ENCODE data around the gene TBC1D1.
"Not testable (repeated sequence)": the region's sequence is repeated elsewhere in the genome, so short reads cannot be mapped to it uniquely, and the experiment has no call there.

The TBC1D1 gene

GRCh38 chr4:37923089-37923488 is 32.2 kb downstream of the TBC1D1 start:
- DNase-seq (ENCODE audit: low read depth in 2 of 2): not testable (repeated sequence)

DNA sequence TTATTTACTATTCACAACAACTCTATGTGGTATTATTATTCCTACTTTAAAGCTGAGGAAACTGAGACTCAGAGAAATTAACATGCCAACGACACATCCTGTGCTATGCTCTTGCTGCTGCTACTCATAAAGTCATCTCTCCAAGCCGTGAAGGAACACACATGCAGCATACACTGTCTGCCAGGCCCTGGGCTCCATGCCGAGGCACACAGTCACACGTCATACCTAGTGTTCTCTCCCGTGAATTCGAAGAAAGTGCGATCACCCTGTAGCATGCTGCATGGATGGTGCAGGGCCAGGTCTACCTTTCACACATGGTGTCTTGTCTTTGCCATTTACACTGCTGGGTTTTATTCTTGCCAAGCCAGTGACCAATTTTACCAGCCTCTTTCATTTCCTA is 34.1 kb downstream of the TBC1D1 start:
- DNase-seq (ENCODE audit: low read depth in 2 of 2): no peak

DNA sequence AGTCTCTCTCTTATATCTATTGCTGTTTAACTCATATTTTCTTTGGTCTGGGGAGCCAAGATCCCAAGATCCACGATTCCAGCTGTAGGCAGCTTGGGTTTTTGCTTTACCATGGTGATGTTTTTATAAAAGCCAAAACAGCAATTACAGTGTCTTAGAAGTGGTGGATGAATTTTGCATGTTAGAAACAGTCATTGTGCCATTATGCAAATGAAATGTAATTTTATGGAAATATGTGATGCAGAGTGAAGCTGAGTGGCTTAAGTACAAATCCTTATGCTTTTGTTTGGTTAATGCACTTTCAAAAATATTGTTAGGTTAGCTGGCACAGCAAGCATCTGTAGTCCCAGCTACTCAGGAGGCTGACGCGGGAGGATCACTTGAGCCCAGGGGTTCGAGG is 36.5 kb downstream of the TBC1D1 start:
- no peak for DNase-seq (ENCODE audit: low read depth in 2 of 2)

DNA sequence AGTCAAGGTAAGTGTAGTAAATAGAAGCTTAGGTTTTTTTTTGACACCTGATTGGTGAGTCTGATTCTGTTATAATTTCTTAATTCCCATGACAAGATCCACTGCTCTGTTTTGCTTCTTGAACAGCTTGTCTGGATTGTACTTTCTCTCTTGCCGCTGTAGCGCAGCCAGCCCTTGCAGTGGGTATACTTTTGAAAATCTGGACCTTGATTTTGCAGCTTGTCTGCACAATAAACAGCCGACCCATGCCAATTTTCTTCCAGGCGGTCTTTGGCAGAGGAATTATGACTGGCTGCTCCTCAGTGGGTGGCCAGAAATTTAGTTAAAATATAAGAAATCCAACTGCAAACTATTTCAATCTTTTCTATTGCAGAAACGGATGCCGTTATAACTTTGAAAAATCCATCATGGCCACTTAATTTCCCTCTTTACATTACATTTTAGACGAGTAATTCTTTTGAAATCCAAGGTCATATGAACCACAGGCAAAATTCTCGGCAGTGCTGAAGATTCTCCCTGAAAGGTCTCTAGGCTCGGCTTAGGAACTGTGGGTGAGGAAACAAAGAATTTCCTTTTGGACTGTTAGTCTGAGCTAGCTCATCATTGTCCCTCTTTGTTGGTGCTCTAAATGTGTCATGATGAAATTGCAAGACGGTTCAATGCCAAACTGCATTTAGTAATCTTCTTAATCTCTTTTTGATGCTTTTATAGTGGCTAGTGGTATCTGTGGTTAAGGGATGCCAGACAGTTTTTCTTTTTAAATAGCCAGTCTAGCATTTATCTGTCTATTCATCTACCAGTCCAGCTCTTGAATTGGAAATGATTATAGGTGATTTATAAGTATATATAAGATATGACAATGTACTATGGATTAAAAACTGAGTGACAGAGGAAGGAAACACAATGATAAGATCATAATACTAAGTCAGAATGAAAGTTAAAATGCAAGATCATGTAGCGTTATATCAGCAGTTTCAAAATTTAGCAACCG is 37.8 kb downstream of the TBC1D1 start:
- DNase-seq (ENCODE audit: low read depth in 2 of 2): no peak

DNA sequence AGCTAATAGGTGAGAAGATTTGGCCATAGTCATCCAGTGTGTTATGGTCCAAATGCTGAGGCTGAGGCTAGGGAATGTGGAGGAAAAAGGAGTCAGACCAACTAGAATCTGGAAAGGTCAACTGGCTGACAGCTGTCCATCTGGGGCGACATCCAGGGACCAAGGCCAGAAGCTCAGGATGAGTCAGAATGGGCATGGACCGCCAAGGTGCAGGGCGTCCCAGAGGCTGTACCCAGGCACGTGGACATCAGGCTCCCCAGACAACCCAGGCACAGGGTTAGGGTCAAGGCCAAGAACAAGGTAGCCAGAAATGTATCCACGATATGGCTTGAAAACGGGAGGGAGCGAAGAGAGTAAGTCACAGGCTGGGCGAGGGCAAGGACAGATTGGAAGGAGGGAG is 43.2 kb downstream of the TBC1D1 start:
- no peak for DNase-seq (ENCODE audit: low read depth in 2 of 2)

GRCh38 chr4:37934609-37935008 is 43.7 kb downstream of the TBC1D1 start:
- DNase-seq (ENCODE audit: low read depth in 2 of 2): no peak

DNA sequence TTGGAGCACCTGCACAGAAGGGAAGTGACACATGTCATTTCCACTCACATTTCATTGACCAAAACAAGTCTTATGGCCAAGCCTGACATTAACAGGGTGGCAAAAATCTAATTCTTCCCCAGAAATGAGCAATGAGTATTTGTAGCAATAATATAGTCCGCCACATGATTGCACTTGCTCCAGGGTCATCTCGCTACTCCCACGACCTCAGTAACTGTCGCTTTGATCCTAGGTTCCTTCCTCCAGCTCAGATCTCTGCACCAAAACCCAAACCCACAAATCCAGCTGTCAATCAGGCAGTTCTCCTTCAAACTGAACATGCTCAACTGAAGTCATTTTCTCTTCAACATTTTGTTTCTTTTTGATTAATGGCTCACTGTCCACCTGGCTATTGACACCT is 44.1 kb downstream of the TBC1D1 start:
- DNase-seq (ENCODE audit: low read depth in 2 of 2): no peak

DNA sequence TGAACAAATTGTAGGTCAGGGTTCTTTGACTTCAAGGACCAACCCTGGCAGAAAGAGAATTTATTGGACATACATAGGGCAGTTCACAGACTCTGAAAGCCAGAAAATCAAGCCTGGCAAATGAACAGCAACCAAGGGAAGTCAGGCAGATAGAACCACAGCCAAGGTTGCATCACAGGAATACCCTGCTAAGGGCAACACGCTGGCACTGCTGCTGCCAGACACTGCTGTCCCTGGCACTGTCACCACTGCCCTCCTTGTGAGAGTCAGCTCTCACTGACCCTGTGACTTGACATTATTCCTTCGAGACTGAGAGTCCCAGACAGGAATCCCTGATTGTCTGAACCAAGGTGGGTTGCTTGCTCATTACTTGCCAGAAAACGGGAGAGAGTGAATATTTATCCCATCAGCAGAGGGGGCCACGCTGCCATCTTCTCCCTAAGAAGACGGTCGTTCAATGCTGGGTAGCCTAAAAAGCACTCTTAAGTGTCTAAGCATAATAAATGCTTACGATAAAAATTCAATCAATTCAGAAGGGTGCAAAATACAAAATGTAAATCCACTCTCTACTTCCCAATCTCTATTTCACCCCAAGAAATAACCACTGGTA is 46.1 kb downstream of the TBC1D1 start:
- no peak for DNase-seq (ENCODE audit: low read depth in 2 of 2)

DNA sequence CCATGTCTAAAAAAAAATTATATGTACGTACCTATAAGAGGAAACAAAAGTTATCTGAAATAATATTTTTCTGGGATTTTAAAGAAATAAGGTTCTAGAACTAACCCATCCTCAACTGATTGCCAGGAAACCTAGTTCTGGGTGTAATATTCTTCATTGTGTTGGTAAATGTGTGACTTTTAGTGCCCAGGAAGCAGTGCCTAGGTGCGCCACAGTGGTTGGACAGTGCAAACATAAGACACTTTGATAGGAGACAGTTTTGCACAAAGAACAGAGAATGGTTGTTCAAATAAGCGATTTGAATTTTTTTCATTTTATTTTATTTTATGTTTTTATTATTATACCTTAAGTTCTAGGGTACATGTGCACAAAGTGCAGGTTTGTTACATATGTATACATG is 47.3 kb downstream of the TBC1D1 start:
- DNase-seq (ENCODE audit: low read depth in 2 of 2): no peak

GRCh38 chr4:37946503-37947179 is 55.8 kb downstream of the TBC1D1 start:
- DNase-seq (ENCODE audit: low read depth in 2 of 2): no peak

GRCh38 chr4:37948542-37948941 is 57.7 kb downstream of the TBC1D1 start:
- no peak for DNase-seq (ENCODE audit: low read depth in 2 of 2)

- no peak for DNase-seq (ENCODE audit: low read depth in 2 of 2)
These were observed 58.9 kb downstream of the TBC1D1 start for GRCh38 chr4:37949636-37950426.

GRCh38 chr4:37951461-37952352 is 60.8 kb downstream of the TBC1D1 start:
- DNase-seq (ENCODE audit: low read depth in 2 of 2): no peak

- no peak for DNase-seq (ENCODE audit: low read depth in 2 of 2)
These were observed 62.3 kb downstream of the TBC1D1 start for GRCh38 chr4:37953156-37953555.

DNA sequence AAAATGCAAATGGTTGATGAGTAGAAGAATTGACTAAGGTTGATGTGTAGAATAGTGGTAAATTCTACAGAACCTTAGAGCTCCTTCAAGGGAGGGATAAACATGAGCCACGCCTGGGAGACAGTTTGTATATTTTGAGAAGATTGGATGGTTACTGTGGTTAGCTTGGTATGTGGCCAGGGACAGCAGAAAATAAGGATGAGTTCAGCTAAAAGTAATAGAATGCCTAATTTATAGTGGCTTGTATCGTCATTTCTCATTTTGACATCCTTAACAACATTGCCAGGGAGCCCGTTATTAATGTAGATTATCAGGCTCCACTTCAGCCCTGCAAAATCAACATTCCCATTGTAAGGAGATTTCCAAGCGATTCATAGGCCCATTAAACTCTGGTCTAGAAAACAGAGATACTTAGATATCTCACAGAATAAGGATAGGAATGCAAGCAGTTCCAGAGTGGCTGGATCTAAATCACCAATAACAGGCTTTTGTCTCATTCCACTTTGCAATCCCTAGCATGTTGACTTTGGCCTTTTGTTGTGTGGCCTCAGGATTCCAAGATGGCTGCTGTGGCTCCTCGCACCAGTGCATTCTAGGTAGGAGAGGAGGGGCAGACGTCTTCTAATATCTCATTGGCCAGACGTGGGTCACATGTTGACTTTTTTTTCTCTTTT is 62.9 kb downstream of the TBC1D1 start:
- no peak for DNase-seq (ENCODE audit: low read depth in 2 of 2)

- no peak for DNase-seq (ENCODE audit: low read depth in 2 of 2)
These were observed 66.1 kb downstream of the TBC1D1 start for GRCh38 chr4:37956941-37957340.

- DNase-seq (ENCODE audit: low read depth in 2 of 2): no peak
These were observed 68.0 kb downstream of the TBC1D1 start for GRCh38 chr4:37958932-37959331.

DNA sequence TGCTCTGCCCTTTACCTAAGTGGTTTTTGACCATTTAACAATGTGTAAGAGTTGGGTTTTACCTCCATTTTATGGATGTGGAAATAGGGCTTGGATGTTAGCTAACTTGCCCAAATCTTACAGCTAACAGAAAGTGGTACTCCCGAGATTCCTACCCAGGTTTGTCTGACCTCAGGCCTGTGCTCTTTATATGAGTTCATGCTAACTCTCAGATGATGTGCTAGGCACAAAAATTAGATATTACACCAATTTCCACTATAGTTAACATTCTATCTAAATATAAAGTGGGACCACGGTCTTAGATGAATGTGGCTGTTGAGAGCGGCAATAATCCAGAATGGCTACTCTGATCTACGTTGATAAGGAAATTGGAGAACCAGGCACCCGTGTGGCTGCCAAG is 69.2 kb downstream of the TBC1D1 start, which contains the start of gene PTTG2:
Gene PTTG2 (plus strand): TSS at position 301 of the 400 bp plus-strand sequence. CDS start 37 bp downstream, at position 338.
- no peak for DNase-seq (ENCODE audit: low read depth in 2 of 2)

- no peak for DNase-seq (ENCODE audit: low read depth in 2 of 2)
These were observed 70.0 kb downstream of the TBC1D1 start for GRCh38 chr4:37960679-37961450.

Data from stimulated activated CD8-positive, alpha-beta memory T cell treated with anti-CD3 and anti-CD28 coated beads, Interleukin-15, amount 100 ng/mL, for 4 hours (primary cell).